ENCODE data around the gene FSD2. TPM values are rescaled to one million over a fixed set of nuclear protein-coding genes. Genes with fewer than 3 reads are reported as not detected.

FSD2 gene
- total RNA-seq, 1 experiment from 2014 or later: not detected

DNA sequence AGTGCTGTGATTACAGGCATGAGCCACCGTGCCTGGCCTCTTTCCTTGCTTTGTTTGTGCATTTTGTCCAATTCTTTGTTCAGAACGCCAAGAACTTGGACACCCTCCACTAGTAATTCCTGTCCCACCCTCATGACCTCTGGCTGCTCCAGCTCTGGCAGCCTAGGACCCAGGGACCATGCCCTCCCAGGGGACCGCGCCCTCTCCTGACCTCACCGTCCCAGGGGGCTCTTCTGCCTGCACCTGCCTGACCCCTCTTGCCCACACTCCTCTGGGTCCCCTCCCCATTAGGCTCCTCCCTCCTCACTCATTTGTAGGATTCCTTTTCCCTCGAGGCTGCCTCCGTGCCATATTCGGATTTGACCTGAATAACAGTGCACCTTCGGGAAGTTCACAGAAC, 41.1 kb downstream of the FSD2 start:
- peaks cover 5% of the 10 kb centered on the region for H3K36me3 ChIP-seq (ENCODE audit: insufficient read depth, low read length, poor library complexity, severe bottlenecking)
- intact Hi-C loops (cut with micrococcal nuclease; ENCODE audit: unreplicated experiment): no loop called here
- ChIA-PET POLR2A (ENCODE audit: low non-redundant PET) (no interaction called here), CTCF (no interaction called here)
- BruUV-seq (replicated peaks): no TSS peak
- H3K4me1 ChIP-seq (ENCODE audit: insufficient read depth, low read length, poor library complexity, severe bottlenecking): no peaks in the 10 kb centered on the region
- no peaks in the 10 kb centered on the region for H3K9me3 ChIP-seq (ENCODE audit: low read depth, low read length, poor library complexity, severe bottlenecking)
- no peak overlapping the region for H3K27ac ChIP-seq (ENCODE audit: low read depth, low read length, poor library complexity, severe bottlenecking)
- TF ChIP-seq, protein P1, sequence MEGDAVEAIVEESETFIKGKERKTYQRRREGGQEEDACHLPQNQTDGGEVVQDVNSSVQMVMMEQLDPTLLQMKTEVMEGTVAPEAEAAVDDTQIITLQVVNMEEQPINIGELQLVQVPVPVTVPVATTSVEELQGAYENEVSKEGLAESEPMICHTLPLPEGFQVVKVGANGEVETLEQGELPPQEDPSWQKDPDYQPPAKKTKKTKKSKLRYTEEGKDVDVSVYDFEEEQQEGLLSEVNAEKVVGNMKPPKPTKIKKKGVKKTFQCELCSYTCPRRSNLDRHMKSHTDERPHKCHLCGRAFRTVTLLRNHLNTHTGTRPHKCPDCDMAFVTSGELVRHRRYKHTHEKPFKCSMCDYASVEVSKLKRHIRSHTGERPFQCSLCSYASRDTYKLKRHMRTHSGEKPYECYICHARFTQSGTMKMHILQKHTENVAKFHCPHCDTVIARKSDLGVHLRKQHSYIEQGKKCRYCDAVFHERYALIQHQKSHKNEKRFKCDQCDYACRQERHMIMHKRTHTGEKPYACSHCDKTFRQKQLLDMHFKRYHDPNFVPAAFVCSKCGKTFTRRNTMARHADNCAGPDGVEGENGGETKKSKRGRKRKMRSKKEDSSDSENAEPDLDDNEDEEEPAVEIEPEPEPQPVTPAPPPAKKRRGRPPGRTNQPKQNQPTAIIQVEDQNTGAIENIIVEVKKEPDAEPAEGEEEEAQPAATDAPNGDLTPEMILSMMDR (conservative IDR thresholded peaks at IDR 0.05; ENCODE audit: low read depth, low read length): no peak
- TF ChIP-seq EZH2 (IDR thresholded peaks at IDR 0.05; ENCODE audit: borderline replicate concordance, low read depth, low read length, poor library complexity, severe bottlenecking): no peak
- no peaks in the 10 kb centered on the region for H3K27me3 ChIP-seq (replicated peaks; ENCODE audit: insufficient read depth, low read depth, low read length, poor library complexity)
- no peak overlapping the region for H3K4me3 ChIP-seq (ENCODE audit: low read depth, low read length, poor library complexity, severe bottlenecking)
- no peak for DNase-seq (ENCODE audit: low spot score)

DNA sequence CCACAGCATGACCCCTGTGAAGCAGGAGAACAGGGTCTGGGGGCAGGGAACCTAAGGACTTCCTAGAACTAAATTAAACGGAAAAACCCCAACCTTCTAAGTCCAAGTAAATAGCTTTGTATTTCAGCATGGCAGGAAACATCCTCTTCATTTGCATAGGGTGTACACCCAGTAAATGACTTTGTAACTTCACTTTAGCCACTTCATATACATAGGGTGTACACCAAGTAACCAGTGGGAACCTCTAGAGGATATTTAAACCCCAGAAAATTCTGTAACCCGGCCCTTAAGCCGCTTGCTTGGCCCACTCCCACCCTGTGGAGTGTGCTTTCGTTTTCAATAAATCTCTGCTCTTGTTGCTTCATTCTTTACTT, 41.8 kb downstream of the FSD2 start:
- no peak overlapping the region for H3K4me3 ChIP-seq (ENCODE audit: low read depth, low read length, poor library complexity, severe bottlenecking)
- no peaks in the 10 kb centered on the region for H3K27me3 ChIP-seq (replicated peaks; ENCODE audit: insufficient read depth, low read depth, low read length, poor library complexity)
- no peaks in the 10 kb centered on the region for H3K4me1 ChIP-seq (ENCODE audit: insufficient read depth, low read length, poor library complexity, severe bottlenecking)
- peaks cover 5% of the 10 kb centered on the region for H3K36me3 ChIP-seq (ENCODE audit: insufficient read depth, low read length, poor library complexity, severe bottlenecking)
- no peaks in the 10 kb centered on the region for H3K9me3 ChIP-seq (ENCODE audit: low read depth, low read length, poor library complexity, severe bottlenecking)
- POLR2A ChIA-PET (ENCODE audit: low non-redundant PET): no interaction called here
- BruUV-seq (replicated peaks): no TSS peak
- CTCF ChIA-PET: no interaction called here
- no peak overlapping the region for H3K27ac ChIP-seq (ENCODE audit: low read depth, low read length, poor library complexity, severe bottlenecking)
- intact Hi-C loops (cut with micrococcal nuclease; ENCODE audit: unreplicated experiment): no loop called here
- no peak for DNase-seq (ENCODE audit: low spot score)
- TF ChIP-seq EZH2 (IDR thresholded peaks at IDR 0.05; ENCODE audit: borderline replicate concordance, low read depth, low read length, poor library complexity, severe bottlenecking): no peak
- TF ChIP-seq, protein P1 (conservative IDR thresholded peaks at IDR 0.05; ENCODE audit: low read depth, low read length): no peak

DNA sequence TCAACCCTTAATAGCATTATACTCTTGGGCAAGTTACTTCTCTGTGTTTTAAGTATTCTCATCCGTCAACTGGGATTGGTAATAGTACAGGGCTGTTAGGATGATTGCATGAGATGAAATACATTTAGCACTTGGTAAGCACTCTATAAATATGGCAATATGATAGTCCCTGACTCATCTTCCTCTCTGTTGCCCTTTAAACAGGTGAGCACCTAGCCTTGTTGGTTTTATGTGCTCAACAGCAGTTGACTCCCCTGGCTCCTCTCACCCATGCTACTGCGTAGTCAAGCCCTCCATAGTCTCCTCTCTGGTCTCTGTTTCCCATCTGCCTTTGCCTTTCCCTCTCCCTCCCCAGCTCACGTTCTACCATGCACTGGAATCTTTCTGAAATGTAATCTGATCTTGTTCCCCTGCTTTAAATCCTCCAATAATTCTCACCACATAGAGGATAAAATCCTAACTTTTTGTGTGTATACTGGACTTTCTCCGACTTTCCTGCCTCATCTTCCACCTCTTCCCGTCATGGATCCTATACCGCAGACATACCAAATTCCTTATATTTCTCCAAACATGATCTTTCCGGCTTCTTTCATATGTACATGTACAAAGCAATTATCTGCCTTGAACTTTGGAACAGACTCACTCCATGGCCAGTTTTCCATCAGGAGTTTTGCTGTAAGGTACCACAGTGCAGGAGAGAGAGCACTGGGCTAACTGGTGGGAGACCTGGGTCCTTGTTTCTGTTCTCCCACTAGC, 42.3 kb downstream of the FSD2 start:
- Histone ChIP-seq H3K4me1 (ENCODE audit: insufficient read depth, low read length, poor library complexity, severe bottlenecking) (no peaks in the 10 kb centered on the region), H3K36me3 (ENCODE audit: insufficient read depth, low read length, poor library complexity, severe bottlenecking) (peaks cover 10% of the 10 kb centered on the region), H3K27me3 (replicated peaks; ENCODE audit: insufficient read depth, low read depth, low read length, poor library complexity) (no peaks in the 10 kb centered on the region), H3K27ac (ENCODE audit: low read depth, low read length, poor library complexity, severe bottlenecking) (no peak overlapping the region), H3K9me3 (ENCODE audit: low read depth, low read length, poor library complexity, severe bottlenecking) (no peaks in the 10 kb centered on the region), H3K4me3 (ENCODE audit: low read depth, low read length, poor library complexity, severe bottlenecking) (no peak overlapping the region)
- intact Hi-C loops (cut with micrococcal nuclease; ENCODE audit: unreplicated experiment): no loop called here
- POLR2A ChIA-PET (ENCODE audit: low non-redundant PET): no interaction called here
- no peak for DNase-seq (ENCODE audit: low spot score)
- CTCF ChIA-PET: no interaction called here
- no TSS peak for BruUV-seq (replicated peaks)
- TF ChIP-seq, protein P1 (conservative IDR thresholded peaks at IDR 0.05; ENCODE audit: low read depth, low read length): no peak
- no peak for TF ChIP-seq EZH2 (IDR thresholded peaks at IDR 0.05; ENCODE audit: borderline replicate concordance, low read depth, low read length, poor library complexity, severe bottlenecking)
